Prostate gland (tissue), 2 donors: ENCODE data around the gene FOS.

ENCODE experiments used
- POLR2A ChIP-seq: fragments of 450-650 bp; IDR thresholded peaks from one replicate; pipeline ENCODE4 v1.6.1; 2016; ENCODE audit warnings: antibody characterized with exemption, mild to moderate bottlenecking
- TF ChIP-seq, protein P1 (sequence below), 4 experiments: fragments of 200-600 bp in 2 of 4; fragments of 450-650 bp in 2 of 4; sonication (generic) in 2 of 4; IDR thresholded peaks; 1 replicate in 3 of 4; 2 replicates in 1 of 4; pipeline ENCODE4 v1.5.1; 2016 to 2019; ENCODE audit warnings: antibody characterized with exemption in 4 of 4, mild to moderate bottlenecking in 2 of 4, moderate library complexity in 2 of 4

DNA sequence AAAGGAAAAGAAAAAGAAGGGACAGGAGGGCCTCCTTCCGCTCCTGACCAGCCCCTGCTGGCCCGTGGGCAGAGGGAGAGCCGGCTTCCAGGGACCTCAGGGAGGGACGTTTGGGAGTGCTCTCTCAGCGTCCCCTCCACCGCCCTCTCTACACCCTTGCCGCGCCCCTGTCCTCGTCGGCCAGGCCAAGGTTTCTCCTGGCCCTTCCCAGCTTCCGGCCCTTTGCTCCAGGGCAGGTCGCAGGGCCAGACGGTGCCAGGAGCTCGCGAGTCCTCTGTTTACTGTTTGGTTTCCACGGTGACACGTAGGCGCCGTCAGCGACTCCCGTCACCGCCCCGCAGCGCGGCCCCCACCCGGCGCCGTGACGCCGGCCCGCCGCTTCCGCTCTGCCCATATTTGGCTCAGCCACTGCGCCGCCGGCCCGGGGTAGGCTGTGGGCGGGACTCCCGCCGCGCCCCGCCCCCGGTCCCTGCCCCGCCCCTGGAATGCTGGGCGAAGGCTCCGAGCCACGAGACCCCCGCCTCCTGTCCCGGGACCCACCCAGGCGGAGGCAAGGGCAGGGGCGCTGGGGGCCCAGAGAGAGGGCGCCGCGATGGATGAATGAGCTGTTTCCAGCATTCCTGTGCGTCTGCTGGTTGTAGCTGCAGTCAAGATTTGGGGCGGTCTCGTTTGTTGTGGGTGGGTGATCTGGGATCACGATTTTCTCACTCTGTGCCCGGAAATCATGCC, 15.5 kb downstream of the FOS start:
- TF ChIP-seq POLR2A = no peak
- TF ChIP-seq, protein P1, sequence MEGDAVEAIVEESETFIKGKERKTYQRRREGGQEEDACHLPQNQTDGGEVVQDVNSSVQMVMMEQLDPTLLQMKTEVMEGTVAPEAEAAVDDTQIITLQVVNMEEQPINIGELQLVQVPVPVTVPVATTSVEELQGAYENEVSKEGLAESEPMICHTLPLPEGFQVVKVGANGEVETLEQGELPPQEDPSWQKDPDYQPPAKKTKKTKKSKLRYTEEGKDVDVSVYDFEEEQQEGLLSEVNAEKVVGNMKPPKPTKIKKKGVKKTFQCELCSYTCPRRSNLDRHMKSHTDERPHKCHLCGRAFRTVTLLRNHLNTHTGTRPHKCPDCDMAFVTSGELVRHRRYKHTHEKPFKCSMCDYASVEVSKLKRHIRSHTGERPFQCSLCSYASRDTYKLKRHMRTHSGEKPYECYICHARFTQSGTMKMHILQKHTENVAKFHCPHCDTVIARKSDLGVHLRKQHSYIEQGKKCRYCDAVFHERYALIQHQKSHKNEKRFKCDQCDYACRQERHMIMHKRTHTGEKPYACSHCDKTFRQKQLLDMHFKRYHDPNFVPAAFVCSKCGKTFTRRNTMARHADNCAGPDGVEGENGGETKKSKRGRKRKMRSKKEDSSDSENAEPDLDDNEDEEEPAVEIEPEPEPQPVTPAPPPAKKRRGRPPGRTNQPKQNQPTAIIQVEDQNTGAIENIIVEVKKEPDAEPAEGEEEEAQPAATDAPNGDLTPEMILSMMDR (IDR thresholded peaks at IDR 0.05) = peak in 1 of 4 experiments; percentile 27
